Measurements from ENCODE around the gene DNAJC5G. TPM values are rescaled to one million over a fixed set of nuclear protein-coding genes. Genes with fewer than 3 reads are reported as not detected.

The DNAJC5G gene
- total RNA-seq, 5 donors from 2014 or later (not counting 1 experiment from before 2014, with no cell fraction given) = not detected

GRCh38 chr2:27281442-27281841 lies 6.2 kb downstream of the DNAJC5G start:
- Mint-ChIP-seq H3K9me3 (no peaks in the 10 kb centered on the region), H3K27me3 (peaks cover 27 to 36% of the 10 kb centered on the region in 2 donors), H3K27ac (no peak overlapping the region), H3K4me3 (no peak overlapping the region), H3K36me3 (no peaks in the 10 kb centered on the region), H3K4me1 (peaks cover 2 to 6% (median 2%) of the 10 kb centered on the region in 3 donors)
- Histone ChIP-seq H3K4me3 (ENCODE audit: control insufficient read depth in 1 of 2, extremely low read depth in 1 of 2, low read length in 1 of 2) (no peak overlapping the region), H3K36me3 (ENCODE audit: control insufficient read depth in 2 of 2, extremely low read depth in 1 of 2, insufficient read depth in 1 of 2, low read length in 1 of 2) (no peaks in the 10 kb centered on the region), H3K27ac (ENCODE audit: low read length) (no peak overlapping the region), H3K9me3 (no peaks in the 10 kb centered on the region), H3K4me1 (ENCODE audit: control insufficient read depth in 1 of 2, extremely low read depth in 1 of 2, insufficient read depth in 2 of 2, low read length in 2 of 2) (peaks cover 0 to 2% of the 10 kb centered on the region in 2 experiments), H3K27me3 (replicated peaks in 1 of 2; ENCODE audit: control insufficient read depth in 2 of 2, extremely low read depth in 1 of 2, insufficient read depth in 2 of 2, low read length in 1 of 2) (peaks cover 2 to 30% of the 10 kb centered on the region in 2 experiments)
- DNase-seq (no peak), ATAC-seq (replicated peaks in 1 of 4) (no peak)
- WGBS (ENCODE audit: insufficient coverage) = 50% methylated on average over 2 of the region's 3 CpGs
- POLR2A ChIA-PET = no interaction called here
- CTCF ChIA-PET = interaction anchor here in 1 of 2 donors (0.6 kb wide), 1 partner anchor 19 kb away, joined by 6 read pairs; no protein-coding TSS in a partner anchor

DNA sequence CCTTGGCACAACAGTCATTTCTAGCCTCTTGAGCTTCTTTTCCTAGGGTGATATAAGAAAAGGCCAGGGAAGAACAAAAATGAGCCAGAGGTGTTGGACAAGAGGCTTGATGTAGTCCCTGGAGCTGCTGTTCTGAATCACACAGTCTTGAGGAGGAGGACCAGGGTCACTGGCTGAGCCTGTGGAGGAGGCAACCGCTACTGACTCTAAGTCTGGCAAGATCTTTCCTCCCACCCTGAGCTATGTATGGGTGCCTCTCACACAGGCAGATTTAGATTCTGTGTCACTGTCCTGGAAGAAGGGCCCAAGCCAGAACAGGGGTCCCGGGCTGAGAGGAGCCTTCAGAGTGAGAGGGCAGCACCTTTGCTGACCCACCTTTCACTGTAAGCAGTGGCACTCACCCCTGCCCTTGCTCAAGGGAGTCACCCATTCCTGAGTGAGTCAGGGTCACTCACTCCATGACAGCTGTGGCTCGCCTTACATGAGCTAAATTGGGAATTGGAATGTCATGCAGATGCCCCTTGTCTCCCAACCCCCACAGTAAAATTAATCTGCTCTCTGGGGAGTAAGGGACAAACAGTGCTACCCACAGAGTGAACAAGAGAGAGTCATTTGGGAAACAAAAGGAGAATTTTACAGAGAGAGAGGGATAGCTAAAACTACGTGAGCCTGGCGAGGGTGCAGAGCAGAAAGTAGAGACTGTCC lies 6.8 kb downstream of the DNAJC5G start, which contains the start of gene TRIM54:
Gene TRIM54, plus strand, starts transcription at position 575 of the 705 bp plus-strand sequence. CDS start 303 bp downstream, outside the sequence.
- 81% methylated on average over 4 of the region's 5 CpGs for WGBS (ENCODE audit: insufficient coverage)
- no peaks in the 10 kb centered on the region for H3K9me3 Mint-ChIP-seq
- H3K9me3 ChIP-seq = no peaks in the 10 kb centered on the region

GRCh38 chr2:27282892-27283291 lies 7.7 kb downstream of the DNAJC5G start:
- Histone ChIP-seq H3K4me1 (ENCODE audit: control insufficient read depth in 1 of 2, extremely low read depth in 1 of 2, insufficient read depth in 2 of 2, low read length in 2 of 2) (peaks cover 0 to 2% of the 10 kb centered on the region in 2 experiments), H3K4me3 (ENCODE audit: control insufficient read depth in 1 of 2, extremely low read depth in 1 of 2, low read length in 1 of 2) (no peak overlapping the region), H3K27me3 (replicated peaks in 1 of 2; ENCODE audit: control insufficient read depth in 2 of 2, extremely low read depth in 1 of 2, insufficient read depth in 2 of 2, low read length in 1 of 2) (peaks cover 2 to 28% of the 10 kb centered on the region in 2 experiments), H3K27ac (ENCODE audit: low read length) (no peak overlapping the region), H3K9me3 (no peaks in the 10 kb centered on the region), H3K36me3 (ENCODE audit: control insufficient read depth in 2 of 2, extremely low read depth in 1 of 2, insufficient read depth in 1 of 2, low read length in 1 of 2) (no peaks in the 10 kb centered on the region)
- H3K4me3 Mint-ChIP-seq = no peak overlapping the region
- H3K4me1 Mint-ChIP-seq = peaks cover 2 to 6% (median 2%) of the 10 kb centered on the region in 3 donors
- DNase-seq = no peak
- 71% methylated on average over 4 of the region's 5 CpGs for WGBS (ENCODE audit: insufficient coverage)
- no peaks in the 10 kb centered on the region for H3K9me3 Mint-ChIP-seq
- no peak for ATAC-seq (replicated peaks in 1 of 4)
- no peak overlapping the region for H3K27ac Mint-ChIP-seq
- no peaks in the 10 kb centered on the region for H3K36me3 Mint-ChIP-seq
- ChIA-PET POLR2A (no interaction called here), CTCF (interaction anchor here (1.0 to 1.1 kb wide), 2 partner anchors 321 kb away, joined by 3 read pairs; no protein-coding TSS in a partner anchor)
- peaks cover 21 to 33% of the 10 kb centered on the region in 2 donors for H3K27me3 Mint-ChIP-seq

More for the DNA sequence above, 6.8 kb downstream of the DNAJC5G start, which contains the start of gene TRIM54:
- ATAC-seq (replicated peaks in 1 of 4) (no peak), DNase-seq (no peak)
- H3K27ac Mint-ChIP-seq = no peak within 1 kb of the TSS
- ChIA-PET CTCF (interaction anchor here (0.6 to 1.0 kb wide), 2 partner anchors 11 to 320 kb away, joined by 3 read pairs; no protein-coding TSS in a partner anchor), POLR2A (no interaction called here)
- H3K36me3 ChIP-seq (ENCODE audit: control insufficient read depth in 2 of 2, extremely low read depth in 1 of 2, insufficient read depth in 1 of 2, low read length in 1 of 2) = no peaks in the 10 kb centered on the region
- H3K27me3 ChIP-seq (replicated peaks in 1 of 2; ENCODE audit: control insufficient read depth in 2 of 2, extremely low read depth in 1 of 2, insufficient read depth in 2 of 2, low read length in 1 of 2) = peaks cover 2 to 30% of the 10 kb centered on the region in 2 experiments
- H3K4me1 Mint-ChIP-seq = peaks cover 2 to 6% (median 2%) of the 10 kb centered on the region in 3 donors
- H3K4me1 ChIP-seq (ENCODE audit: control insufficient read depth in 1 of 2, extremely low read depth in 1 of 2, insufficient read depth in 2 of 2, low read length in 2 of 2) = peaks cover 0 to 2% of the 10 kb centered on the region in 2 experiments
- no peak within 1 kb of the TSS for H3K27ac ChIP-seq (ENCODE audit: low read length)
- H3K4me3 ChIP-seq (ENCODE audit: control insufficient read depth in 1 of 2, extremely low read depth in 1 of 2, low read length in 1 of 2) = no peak within 1 kb of the TSS
- no peak within 1 kb of the TSS for H3K4me3 Mint-ChIP-seq
- H3K36me3 Mint-ChIP-seq = no peaks in the 10 kb centered on the region
- peaks cover 25 to 37% of the 10 kb centered on the region in 2 donors for H3K27me3 Mint-ChIP-seq

DNA sequence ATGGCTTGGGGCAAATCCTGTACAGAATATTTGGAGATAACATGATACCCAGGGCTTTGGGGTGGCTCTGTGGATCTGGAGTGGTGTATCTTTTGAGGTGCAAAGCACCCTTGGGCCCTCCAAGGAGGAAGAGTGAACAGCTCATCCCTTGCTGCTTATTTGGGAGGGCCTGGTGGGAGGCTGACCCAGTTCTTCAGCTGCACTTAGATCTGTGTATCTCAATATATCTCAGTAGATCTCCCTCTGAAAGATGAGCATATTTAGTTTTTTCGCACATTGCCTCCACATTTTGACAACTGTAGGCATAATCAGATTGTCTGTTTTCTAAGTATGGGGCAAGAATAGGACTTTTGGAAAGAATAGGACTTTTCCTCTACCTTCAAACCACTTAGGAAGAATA lies 9.8 kb downstream of the DNAJC5G start:
- ChIA-PET CTCF (interaction anchor here (0.6 kb wide), 3 partner anchors 13 to 120 kb away, joined by 3 to 7 read pairs (median 4); no protein-coding TSS in a partner anchor), POLR2A (no interaction called here)
- Histone ChIP-seq H3K4me1 (ENCODE audit: control insufficient read depth in 1 of 2, extremely low read depth in 1 of 2, insufficient read depth in 2 of 2, low read length in 2 of 2) (no peaks in the 10 kb centered on the region), H3K4me3 (ENCODE audit: control insufficient read depth in 1 of 2, extremely low read depth in 1 of 2, low read length in 1 of 2) (no peak overlapping the region), H3K36me3 (ENCODE audit: control insufficient read depth in 2 of 2, extremely low read depth in 1 of 2, insufficient read depth in 1 of 2, low read length in 1 of 2) (no peaks in the 10 kb centered on the region), H3K27me3 (replicated peaks in 1 of 2; ENCODE audit: control insufficient read depth in 2 of 2, extremely low read depth in 1 of 2, insufficient read depth in 2 of 2, low read length in 1 of 2) (peaks cover 2 to 25% of the 10 kb centered on the region in 2 experiments), H3K9me3 (no peaks in the 10 kb centered on the region), H3K27ac (ENCODE audit: low read length) (no peak overlapping the region)
- DNase-seq = no peak
- Mint-ChIP-seq H3K9me3 (no peaks in the 10 kb centered on the region), H3K27ac (no peak overlapping the region), H3K4me3 (no peak overlapping the region), H3K27me3 (peaks cover 14 to 29% of the 10 kb centered on the region in 2 donors), H3K36me3 (no peaks in the 10 kb centered on the region), H3K4me1 (peaks cover under 1 to 2% (median 1%) of the 10 kb centered on the region in 3 donors)
- no peak for ATAC-seq (replicated peaks in 1 of 4)
- WGBS (ENCODE audit: insufficient coverage) = no CpG with 5 or more reads among the region's 1 CpG

DNA sequence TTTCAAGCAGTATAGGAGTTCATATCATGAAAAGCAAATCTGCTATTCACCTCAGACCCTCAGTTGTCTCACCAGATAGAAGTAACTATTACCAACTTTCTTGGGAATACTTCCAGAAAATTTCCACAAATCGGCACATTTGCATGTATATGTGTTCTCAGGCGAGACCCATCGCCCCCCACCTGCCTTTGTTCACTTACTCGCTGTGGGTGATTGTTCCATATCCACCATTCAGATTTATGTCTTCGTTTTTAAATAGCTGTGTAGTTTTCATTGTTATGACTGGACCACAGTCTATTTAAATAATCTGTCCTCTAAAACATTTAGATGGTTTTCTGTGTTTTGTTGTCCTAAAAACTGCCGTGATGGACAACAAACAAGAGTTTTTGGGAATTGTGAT lies 10.2 kb downstream of the DNAJC5G start:
- Histone ChIP-seq H3K27ac (ENCODE audit: low read length) (no peak overlapping the region), H3K27me3 (replicated peaks in 1 of 2; ENCODE audit: control insufficient read depth in 2 of 2, extremely low read depth in 1 of 2, insufficient read depth in 2 of 2, low read length in 1 of 2) (peaks cover under 1 to 25% of the 10 kb centered on the region in 2 experiments), H3K4me1 (ENCODE audit: control insufficient read depth in 1 of 2, extremely low read depth in 1 of 2, insufficient read depth in 2 of 2, low read length in 2 of 2) (no peaks in the 10 kb centered on the region), H3K4me3 (ENCODE audit: control insufficient read depth in 1 of 2, extremely low read depth in 1 of 2, low read length in 1 of 2) (no peak overlapping the region), H3K9me3 (no peaks in the 10 kb centered on the region), H3K36me3 (ENCODE audit: control insufficient read depth in 2 of 2, extremely low read depth in 1 of 2, insufficient read depth in 1 of 2, low read length in 1 of 2) (no peaks in the 10 kb centered on the region)
- Mint-ChIP-seq H3K27me3 (peaks cover 14 to 29% of the 10 kb centered on the region in 2 donors), H3K4me3 (no peak overlapping the region), H3K27ac (no peak overlapping the region), H3K36me3 (no peaks in the 10 kb centered on the region), H3K9me3 (no peaks in the 10 kb centered on the region), H3K4me1 (no peaks in the 10 kb centered on the region)
- DNase-seq = no peak
- whole genome bisulfite sequencing (ENCODE audit: insufficient coverage) = 67% methylated on average over 1 of the region's 6 CpGs
- ChIA-PET CTCF (interaction anchor here in 1 of 2 donors (0.6 kb wide), 1 partner anchor 65 kb away, joined by 3 read pairs; no protein-coding TSS in a partner anchor), POLR2A (no interaction called here)
- no peak for ATAC-seq (replicated peaks in 1 of 4)

GRCh38 chr2:27288610-27289009 lies 13.4 kb downstream of the DNAJC5G start:
- H3K36me3 Mint-ChIP-seq = no peaks in the 10 kb centered on the region
- no peak overlapping the region for H3K27ac ChIP-seq (ENCODE audit: low read length)
- H3K27ac Mint-ChIP-seq = no peak overlapping the region
- H3K27me3 ChIP-seq (replicated peaks in 1 of 2; ENCODE audit: control insufficient read depth in 2 of 2, extremely low read depth in 1 of 2, insufficient read depth in 2 of 2, low read length in 1 of 2) = peaks cover 0 to 12% of the 10 kb centered on the region in 2 experiments
- no peaks in the 10 kb centered on the region for H3K36me3 ChIP-seq (ENCODE audit: control insufficient read depth in 2 of 2, extremely low read depth in 1 of 2, insufficient read depth in 1 of 2, low read length in 1 of 2)
- ATAC-seq (replicated peaks in 1 of 4) (no peak), DNase-seq (no peak)
- no peaks in the 10 kb centered on the region for H3K9me3 ChIP-seq
- no peak overlapping the region for H3K4me3 Mint-ChIP-seq
- WGBS (ENCODE audit: insufficient coverage) = no CpG with 5 or more reads among the region's 3 CpGs
- no peaks in the 10 kb centered on the region for H3K4me1 Mint-ChIP-seq
- H3K27me3 Mint-ChIP-seq = peaks cover 6 to 18% of the 10 kb centered on the region in 2 donors
- H3K9me3 Mint-ChIP-seq = no peaks in the 10 kb centered on the region
- no peaks in the 10 kb centered on the region for H3K4me1 ChIP-seq (ENCODE audit: control insufficient read depth in 1 of 2, extremely low read depth in 1 of 2, insufficient read depth in 2 of 2, low read length in 2 of 2)
- no peak overlapping the region for H3K4me3 ChIP-seq (ENCODE audit: control insufficient read depth in 1 of 2, extremely low read depth in 1 of 2, low read length in 1 of 2)
- ChIA-PET CTCF (interaction anchor here in 1 of 2 donors (1.4 kb wide), 1 partner anchor 9 kb away, joined by 4 read pairs; no protein-coding TSS in a partner anchor), POLR2A (no interaction called here)

Data from T-cell (primary cell).